NCI-H2029 treated with DMSO at 0.1 percent for 48 hours (cell line): ENCODE data around the gene INTS2.
"Not testable (repeated sequence)": the region's sequence is repeated elsewhere in the genome, so short reads cannot be mapped to it uniquely, and the experiment has no call there.

Source experiments
- DNase-seq: peaks from one replicate; lab custom pipeline; 2025; lab: John Stamatoyannopoulos, UW

INTS2 gene

GRCh38 chr17:61825448-61826137 lies 102.2 kb downstream of the INTS2 start:
- DNase-seq, result no peak

DNA sequence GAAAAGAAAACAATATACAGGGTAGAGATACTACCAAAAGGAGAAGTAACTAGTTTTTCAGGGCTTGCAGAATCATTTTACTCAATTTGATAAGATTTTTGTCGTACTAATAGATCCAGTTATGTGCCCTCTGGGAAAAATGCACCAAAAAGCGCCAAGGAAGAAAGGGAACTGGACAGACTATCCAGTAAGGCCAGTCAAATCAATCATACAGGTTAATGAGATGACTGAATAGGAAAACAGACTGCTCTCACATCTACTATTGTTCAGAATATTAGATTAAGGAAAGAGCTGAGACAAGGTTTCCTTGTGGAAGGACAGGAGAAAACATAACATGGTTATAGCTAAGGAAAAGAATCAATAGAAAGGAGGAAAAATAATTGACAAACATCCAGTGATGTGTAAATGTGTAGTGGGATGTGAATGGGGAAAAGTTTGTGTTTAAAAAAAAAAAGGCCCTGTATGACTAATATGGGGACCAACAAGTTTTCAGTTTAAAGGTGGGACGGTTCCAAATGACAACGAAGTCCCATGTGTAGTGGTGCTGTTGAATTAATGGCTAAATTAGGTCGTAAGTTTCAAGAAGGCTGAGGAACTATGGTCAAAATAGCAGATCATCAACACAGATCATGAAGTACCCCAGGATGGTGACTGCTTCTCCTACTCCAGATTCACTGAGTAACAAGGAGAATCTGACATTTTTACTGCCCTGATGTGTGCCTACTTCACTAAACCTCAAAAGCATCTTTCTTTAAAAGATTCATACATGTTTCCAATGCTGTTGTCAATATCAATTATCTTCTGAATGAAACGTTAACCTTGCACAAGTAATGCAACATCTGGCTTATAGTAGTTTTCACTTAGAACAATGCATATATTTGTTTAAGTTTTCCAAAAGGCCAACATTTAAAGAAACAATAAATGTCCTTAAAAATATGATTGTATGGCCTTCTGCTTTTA lies 105.2 kb downstream of the INTS2 start:
- no peak for DNase-seq

GRCh38 chr17:61821655-61822054 lies 106.1 kb downstream of the INTS2 start:
- no peak for DNase-seq

DNA sequence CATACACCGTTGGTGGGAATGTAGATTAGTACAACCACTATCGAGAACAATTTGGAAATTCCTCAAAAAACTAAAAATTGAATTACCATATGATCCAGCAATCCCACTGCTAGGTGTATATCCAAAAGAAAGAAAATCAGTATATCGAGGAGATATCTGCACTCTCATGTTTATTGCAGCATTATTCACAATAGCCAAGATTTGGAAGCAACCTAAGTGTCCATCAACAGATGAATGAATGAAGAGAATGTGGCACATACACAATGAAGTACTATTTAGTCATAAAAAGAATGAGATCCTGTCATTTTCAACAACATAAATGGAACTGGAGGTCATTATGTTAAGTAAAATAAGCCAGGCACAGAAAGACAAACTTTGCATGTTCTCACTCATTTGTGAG lies 108.5 kb downstream of the INTS2 start:
- not testable (repeated sequence) for DNase-seq

DNA sequence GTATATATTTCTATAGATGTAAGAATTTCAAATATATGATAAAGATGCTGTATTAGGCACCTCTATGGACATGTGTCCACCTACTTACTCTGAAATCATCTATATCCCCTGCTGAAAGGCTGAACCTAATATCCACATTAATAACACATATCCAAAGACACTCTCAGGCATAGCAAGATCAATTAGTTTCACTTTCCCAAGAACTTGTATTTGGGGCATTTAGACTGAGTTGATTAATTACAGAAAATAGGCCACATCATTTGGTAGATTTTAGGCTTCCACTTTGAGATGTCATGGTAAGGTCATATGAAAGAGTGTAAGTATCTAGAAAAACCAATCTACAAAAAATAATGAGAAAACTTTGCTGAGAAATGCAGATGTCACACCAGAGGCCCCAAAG lies 109.6 kb downstream of the INTS2 start:
- no peak for DNase-seq

GRCh38 chr17:61817452-61817851 lies 110.3 kb downstream of the INTS2 start:
- no peak for DNase-seq

DNA sequence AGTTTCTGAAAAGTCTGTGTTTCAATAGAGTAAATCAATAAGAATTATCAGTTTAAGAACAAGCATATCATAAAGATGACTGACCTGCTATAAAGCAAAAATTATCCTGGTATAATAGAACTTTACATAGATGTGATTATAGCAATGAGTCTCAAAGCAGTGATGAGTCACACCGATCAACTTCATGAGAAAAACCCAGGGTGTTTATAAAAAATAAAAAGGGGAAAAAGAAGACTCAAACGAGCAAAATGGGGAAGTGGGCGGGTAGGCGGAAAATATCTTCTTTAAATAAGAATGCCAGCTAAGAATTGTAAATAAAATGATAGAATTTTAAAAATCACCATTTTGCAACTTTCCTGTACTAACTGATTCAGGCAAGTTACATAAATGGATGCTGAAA lies 111.2 kb downstream of the INTS2 start:
- DNase-seq, result no peak

DNA sequence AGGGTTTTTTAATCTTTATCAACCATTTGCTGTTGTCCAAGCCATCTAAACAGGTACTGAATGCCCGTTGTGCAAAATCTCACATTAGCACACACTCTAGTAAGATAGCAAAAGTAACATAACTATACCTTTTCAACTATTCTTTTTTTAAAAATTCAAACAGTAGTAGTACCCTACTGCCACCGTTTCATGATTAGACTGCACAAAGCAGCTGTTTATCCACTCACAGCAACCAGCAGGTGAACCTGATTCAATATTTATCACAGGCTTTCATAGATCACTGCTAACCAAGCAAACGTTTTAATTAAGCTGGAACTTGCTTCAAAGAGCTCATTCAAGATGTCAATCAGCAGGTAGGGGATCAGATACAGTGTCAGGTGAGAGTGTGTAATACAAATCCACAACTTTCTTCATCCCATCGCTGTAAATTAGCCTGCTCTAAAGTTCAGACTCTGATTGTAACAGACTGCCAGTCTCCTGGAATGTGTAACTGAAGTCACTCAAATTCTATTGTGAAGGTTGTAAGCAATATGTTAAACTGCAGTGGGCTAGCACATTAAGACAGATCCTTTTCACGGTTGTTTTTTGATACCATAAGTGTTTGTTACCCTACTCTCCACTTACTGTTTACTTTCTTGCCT lies 111.8 kb downstream of the INTS2 start:
- DNase-seq, result no peak
